HG03025 (cell line): ENCODE data around the gene PJA2.
A peak's percentile ranks its signal among the peaks of the same experiment; 100 is the strongest.
"Not testable (repeated sequence)": the region's sequence is repeated elsewhere in the genome, so short reads cannot be mapped to it uniquely, and the experiment has no call there.

Experiments
- ATAC-seq: cut with Tn5 transposase; IDR thresholded peaks from one replicate; pipeline ENCODE4 v1.9.1; 2021; ENCODE audit warnings: mild to moderate bottlenecking, moderate library complexity; ENCODE audit not compliant: unreplicated experiment, low FRiP score

PJA2 gene, protein sequence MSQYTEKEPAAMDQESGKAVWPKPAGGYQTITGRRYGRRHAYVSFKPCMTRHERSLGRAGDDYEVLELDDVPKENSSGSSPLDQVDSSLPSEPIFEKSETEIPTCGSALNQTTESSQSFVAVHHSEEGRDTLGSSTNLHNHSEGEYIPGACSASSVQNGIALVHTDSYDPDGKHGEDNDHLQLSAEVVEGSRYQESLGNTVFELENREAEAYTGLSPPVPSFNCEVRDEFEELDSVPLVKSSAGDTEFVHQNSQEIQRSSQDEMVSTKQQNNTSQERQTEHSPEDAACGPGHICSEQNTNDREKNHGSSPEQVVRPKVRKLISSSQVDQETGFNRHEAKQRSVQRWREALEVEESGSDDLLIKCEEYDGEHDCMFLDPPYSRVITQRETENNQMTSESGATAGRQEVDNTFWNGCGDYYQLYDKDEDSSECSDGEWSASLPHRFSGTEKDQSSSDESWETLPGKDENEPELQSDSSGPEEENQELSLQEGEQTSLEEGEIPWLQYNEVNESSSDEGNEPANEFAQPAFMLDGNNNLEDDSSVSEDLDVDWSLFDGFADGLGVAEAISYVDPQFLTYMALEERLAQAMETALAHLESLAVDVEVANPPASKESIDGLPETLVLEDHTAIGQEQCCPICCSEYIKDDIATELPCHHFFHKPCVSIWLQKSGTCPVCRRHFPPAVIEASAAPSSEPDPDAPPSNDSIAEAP

GRCh38 chr5:109409844-109410388 is at the start of gene PJA2:
Gene PJA2 (minus strand): TSS chr5:109409974. CDS start chr5:109383433, 26,541 bp downstream.
- ATAC-seq: peak; percentile 78

DNA sequence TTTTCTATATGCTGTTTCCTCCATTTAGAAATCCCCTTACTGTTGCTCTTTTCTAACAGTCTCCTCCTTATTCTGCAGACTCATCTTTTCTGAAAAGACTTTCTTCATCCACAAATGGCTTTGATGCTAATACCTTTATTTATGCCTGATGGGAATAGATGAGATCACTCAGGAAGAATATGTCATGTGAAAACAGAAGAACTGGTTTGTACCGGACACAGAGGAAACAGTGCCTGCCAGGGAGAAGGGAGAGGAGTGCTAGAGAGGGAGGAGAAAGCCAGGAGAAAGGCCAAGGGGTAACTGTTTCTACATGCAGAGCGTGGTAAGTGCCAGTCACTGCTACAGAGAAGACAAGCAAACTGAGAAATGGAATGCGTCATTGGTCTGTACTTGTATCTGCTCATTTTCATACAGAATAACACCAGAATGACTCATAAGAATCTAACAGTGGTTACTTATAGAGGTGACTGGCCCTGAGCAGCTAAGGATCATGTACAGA is 45.9 kb upstream of the PJA2 start:
- ATAC-seq: peak; percentile 99

DNA sequence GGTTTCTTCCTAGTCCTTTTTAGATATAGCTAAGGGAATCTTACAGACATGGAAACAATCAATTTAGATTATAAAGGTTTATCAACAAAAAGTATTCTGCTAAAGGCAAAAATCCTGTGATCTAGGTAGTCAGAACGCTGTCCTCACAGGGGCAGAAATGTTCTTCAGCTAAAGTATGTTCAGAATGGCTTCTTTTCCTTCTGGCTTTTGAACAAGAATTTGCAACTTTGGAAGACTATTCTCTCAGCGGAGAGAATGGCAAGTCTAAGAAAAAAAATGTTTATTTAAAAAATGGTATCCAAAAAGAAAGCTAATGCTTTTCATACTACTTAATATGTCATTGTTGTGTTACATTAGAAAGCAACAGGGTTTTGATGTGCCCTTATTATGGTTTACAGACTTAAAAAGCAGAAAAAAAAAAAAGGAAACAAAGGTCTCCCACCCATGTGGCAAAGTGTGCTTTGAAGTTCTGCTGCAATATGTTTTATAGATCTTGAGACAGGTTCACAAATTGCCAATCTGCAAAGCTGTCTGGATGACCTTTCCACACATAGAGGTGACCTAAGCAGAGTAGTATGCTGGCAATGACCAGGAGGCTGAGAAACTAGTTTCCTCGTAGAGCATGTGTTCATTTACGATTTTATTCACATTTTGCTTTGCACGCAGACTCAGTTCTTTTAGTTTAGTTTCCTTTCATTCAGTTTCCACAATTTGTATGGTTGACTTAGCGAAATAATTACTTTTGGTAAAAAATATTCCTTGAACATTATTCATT is 45.1 kb upstream of the PJA2 start:
- ATAC-seq: no peak

DNA sequence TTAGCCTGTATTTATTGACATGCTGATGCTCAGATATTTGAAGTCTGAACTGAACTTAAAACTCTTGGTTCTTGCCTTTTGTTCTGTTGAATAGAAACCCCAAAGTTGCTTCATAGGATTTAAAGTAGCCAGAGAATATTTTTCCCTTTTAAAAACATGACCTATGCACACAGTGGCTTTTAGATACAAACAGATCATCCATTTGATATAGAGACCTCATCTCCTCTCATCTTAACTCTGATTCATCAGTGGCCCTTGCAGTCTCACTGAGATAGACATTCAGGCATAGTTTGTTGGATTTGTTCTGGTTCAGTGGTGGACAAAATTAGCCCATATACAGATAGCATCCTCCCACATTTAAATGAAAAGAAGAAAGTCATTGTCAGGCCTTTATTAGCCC is 43.5 kb upstream of the PJA2 start:
- ATAC-seq: no peak

- no peak for ATAC-seq
Observed at GRCh38 chr5:109452661-109453060, 42.9 kb upstream of the PJA2 start.

- ATAC-seq: no peak
Observed at GRCh38 chr5:109451146-109451545, 41.4 kb upstream of the PJA2 start.

DNA sequence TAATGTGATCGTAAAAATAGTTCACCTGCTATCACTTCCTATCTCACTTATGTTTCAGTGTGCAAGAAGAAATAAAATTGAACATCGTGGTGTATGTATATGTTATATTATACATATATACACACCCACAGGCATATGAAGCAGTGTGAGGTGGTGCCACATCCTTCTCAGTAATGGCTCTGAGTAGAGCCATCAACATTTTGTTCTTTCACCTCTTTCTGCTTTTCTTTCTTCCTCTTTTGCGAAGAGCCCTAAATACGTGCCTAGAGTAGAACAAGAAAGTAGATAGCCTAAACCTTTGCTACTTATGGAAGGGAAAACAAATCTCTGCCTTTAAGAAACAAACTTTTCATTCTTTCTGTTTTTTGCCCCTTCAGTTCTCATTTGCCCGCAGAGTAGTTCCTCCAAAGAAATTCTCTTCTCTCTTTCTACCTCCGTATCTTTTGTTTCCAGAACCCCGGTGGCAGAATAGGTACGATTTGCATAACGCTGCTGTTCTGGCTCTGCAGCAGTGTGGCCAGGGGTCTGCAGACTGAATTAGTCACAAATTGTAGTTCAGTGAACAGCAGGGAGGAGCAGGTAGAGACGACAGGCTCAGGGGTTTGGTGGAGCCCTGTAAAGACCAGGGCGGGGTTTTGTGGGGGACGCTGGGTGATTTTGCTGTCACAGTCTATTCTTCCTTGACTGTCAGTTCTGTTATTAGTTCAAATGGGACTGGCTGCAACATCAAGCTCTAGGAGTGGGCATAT is 40.5 kb upstream of the PJA2 start:
- ATAC-seq: no peak

- ATAC-seq: no peak
Observed at GRCh38 chr5:109448838-109449237, 39.1 kb upstream of the PJA2 start.

- ATAC-seq: no peak
Observed at GRCh38 chr5:109439590-109439989, 29.8 kb upstream of the PJA2 start.

GRCh38 chr5:109426075-109426474 is 16.3 kb upstream of the PJA2 start:
- ATAC-seq: no peak

DNA sequence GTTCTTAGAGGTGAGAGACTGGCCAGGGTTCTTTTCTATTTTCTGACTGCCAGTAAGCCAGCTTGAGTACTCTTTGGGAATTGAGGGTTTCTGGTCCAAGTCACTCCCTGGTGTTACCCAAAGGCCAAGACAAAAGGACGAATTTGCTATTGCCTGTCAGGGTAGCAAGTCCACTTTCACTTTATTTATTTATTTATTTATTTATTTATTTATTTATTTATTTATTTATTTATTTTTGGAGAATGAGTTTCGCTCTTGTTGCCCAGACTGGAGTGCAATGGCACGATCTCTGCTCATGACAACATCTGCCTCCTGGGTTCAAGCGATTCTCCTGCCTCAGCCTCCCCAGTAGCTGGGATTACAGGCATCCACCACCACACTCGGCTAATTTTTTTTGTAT is 15.7 kb upstream of the PJA2 start:
- ATAC-seq: not testable (repeated sequence)

GRCh38 chr5:109421956-109422355 is 12.2 kb upstream of the PJA2 start:
- no peak for ATAC-seq

- no peak for ATAC-seq
Observed at GRCh38 chr5:109418712-109419352, 9.1 kb upstream of the PJA2 start.

DNA sequence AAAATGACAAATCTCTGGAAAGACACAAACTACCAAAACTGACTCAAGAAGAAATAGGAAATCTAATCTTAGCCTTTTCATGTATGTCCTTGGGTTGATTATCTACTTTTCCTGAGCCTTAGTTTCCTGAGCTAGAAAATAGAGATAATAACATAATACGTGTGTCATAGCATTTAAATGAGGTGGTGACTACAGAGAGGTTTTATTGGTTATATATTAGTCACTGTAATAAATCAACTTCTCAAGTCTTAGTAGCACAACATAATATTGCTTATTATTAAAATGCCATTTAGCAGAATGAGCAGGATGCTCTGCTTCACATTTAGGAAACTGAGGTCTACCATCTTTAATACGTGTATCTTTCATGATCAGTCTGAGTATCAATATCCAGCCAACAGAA is 7.1 kb upstream of the PJA2 start:
- no peak for ATAC-seq

DNA sequence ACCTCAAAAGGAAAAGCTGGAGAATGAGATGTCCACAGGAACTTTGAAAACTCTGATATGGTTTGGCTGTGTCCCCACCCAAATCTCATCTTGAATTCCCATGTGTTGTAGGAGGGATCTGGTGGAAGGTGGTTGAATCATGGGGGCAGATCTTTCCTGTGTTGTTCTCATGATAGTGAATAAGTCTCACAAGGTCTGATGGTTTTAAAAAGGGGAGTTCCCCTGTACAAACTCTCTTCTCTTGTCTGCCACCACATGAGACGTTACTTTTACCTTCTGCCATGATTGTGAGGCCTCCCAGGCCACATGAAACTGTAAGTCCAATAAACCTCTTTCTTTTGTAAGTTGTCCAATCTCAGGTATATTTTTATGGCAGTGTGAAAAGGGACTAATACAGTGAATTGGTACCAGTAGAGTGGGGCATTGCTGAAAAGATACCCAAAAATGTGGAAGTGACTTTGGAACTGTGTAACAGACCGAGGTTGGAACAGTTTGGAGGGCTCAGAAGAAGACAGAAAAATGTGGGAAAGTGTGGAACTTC is 4.2 kb upstream of the PJA2 start:
- not testable (repeated sequence) for ATAC-seq

DNA sequence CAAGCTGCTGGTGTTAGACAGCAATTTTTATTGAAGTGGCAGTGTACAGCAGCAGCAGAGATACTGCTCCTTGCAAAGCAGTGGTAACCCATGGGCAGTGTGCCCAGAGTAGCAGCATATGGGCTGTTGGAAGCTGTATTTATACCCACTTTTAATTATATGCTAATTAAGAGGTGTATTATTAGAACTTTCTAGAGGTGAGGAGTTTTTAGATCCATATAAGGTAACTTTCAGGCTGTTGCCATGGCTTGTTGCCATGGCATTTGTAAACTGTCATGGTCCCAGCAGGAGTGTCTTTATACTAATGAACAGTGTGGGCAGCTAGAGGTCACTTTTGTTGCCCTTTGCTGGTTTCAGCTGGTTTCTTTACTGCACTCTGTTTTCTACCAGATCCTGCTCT is 3.7 kb upstream of the PJA2 start:
- no peak for ATAC-seq

DNA sequence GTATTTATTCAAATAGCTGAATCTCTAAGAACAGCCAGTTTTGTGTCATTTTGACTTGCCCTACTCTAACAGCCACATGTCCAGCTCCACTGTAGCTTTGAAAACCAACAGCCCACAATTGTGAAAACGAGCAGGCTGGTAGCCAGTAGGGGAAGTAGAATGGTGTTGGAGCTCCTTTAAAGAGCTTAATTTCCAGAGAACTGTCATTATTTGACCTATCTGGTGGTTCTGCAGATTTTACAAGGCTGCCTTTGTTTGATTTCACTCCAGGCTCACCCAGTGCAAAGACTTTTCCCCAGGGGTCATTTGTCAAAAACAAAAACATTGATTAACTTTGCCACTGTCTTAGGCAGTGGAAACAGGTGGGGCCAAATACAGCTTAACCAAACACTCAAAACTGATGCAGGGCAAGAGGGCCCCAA is 3.2 kb upstream of the PJA2 start:
- no peak for ATAC-seq

DNA sequence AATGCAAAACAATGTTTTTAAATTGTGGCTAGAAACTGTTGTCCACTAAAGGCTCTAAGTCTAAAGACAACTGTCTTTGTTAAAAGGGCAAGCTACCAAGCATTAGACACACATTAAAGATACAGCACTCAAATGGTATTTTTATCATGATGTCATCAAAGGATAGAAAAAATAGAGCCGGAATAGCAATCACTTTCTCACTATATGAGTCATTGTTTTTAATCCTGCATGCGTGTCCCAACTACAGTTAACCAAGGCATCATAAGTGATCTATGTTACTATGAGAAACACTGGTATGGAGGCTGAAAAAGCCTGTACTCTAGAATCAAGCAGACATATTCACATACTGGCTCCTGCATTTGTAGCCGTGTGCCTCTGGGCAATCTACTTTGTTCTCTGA is 1.9 kb upstream of the PJA2 start:
- ATAC-seq: no peak

DNA sequence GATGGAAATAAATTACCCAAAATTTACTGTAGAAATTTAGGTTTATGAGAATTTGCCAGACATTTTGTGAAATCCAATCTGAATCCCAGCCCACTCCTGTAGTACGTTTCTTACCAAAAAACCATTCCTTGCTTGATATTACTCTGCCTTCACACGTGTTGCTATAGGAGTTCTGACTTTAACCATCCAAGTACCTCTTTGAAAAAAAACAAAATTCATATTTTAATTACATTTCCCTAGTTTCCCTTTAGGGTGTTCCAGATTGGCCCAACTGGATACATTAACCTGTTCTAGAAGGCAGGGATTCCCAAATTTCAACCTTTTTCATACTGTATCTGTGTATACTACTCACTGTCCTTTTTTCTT is 1.4 kb upstream of the PJA2 start:
- no peak for ATAC-seq
